IPS-11a (cell line): ENCODE data around the gene C1orf159.
"Not testable (repeated sequence)": the region's sequence is repeated elsewhere in the genome, so short reads cannot be mapped to it uniquely, and the experiment has no call there.

ENCODE experiments used
- H3K4me3 ChIP-seq: one replicate; pipeline ENCODE4 v1.5.1; 2013; ENCODE audit warnings: low read depth, low read length, control low read depth

C1orf159 gene

GRCh38 chr1:1067860-1068516 is 47.9 kb downstream of the C1orf159 start:
- peak overlapping the region; percentile 24 for H3K4me3 ChIP-seq

GRCh38 chr1:1067284-1067859 is 48.5 kb downstream of the C1orf159 start:
- H3K4me3 ChIP-seq, result no peak overlapping the region

DNA sequence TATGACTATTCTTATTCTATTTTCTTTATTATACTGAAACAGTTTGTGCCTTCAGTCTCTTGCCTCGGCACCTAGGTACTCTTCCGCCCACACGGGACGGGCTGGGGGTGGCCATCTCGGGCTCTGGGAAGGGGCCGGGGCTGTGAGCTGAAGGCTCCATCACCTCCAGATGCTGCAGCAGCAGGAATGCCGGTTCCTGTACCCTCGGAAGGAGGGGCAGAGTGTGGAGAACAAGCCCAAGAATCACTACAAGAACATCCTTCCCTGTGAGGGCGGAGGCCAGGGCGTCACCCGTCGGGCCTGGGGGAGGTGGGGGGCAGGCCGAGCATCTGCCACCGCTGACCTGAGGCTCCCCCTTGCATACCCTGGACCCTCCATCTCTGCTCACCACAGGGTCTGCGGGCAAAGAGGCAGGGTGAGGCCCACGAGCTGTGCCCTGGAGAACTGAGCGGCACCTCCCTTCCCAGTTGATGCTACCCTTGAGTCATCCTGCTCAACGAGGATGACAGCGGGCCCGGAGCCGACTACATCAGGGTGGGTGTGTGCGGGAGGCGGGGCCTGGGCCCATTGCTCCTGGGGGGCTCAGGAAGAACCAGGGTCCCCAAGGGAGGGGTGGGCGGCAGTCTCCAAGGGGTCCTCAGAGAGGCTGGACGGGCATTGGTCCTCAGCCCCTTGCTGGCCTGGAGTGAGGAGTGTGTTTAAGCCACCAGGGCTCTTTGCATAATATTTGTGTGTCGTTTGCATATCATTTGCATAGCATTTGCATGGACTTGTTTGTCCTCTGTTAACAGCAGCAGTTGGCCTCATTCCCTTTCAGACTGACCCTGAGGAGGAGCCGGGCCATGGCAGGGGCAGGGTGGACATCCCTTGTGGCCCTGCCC is 49.2 kb downstream of the C1orf159 start:
- H3K4me3 ChIP-seq, result no peak overlapping the region

DNA sequence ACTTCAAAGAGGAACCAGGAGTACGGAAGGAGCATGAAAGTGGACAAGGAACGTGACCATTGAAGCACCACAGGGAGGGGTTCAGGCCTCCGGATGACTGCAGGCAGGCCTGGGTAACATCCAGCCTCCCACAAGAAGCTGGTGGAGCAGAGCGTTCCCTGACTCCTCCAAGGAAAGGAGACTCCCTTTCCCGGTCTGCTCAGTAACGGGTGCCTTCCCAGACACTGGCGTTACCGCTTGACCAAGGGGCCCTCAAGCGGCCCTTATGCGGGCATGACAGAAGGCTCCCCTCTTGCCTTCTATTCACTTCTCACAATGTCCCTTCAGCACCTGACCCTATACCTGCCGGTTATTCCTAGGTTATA is 50.0 kb downstream of the C1orf159 start:
- not testable (repeated sequence) for H3K4me3 ChIP-seq

GRCh38 chr1:1065265-1065939 is 50.5 kb downstream of the C1orf159 start:
- no peak overlapping the region for H3K4me3 ChIP-seq

DNA sequence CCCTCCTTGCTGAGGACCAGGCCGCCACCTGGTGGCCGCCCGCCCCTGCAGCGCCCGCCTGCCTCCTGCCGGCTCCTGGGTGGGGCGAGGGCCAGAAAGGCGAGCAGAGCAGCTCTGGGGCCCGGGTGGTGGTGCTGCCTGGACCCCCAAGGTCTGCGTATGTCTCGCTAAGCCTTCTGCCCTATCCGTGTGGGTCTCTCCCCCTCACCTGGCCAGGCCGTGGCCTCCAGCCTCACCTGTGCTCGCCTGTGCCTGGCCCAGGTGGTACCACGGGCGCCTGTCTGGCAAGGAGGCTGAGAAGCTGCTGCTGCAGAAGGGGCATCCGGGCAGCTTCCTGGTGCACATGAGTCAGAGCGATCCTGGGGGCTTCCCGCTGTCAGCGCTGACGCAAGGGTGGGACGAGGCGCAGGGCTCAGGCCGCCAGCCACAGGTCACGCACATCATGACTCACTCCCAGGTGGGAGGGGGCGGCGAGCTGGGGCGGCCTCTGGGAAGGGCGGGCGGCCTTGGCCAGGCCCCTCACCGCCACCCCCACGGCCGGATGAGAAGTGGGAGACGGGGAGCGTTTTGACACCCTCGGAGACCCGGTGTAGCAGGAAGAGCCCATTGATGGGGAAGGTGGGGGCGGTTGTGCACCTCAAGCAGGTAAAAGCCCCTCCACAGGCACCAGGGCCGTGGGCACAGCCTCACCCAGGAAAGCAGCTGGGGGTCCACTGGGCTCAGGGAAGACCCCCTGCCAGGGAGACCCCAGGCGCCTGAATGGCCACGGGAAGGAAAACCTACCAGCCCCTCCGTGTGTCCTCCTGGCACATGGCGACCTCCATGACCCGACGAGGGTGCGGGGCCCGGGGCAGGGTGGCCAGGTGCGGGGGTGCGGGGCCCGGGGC is 51.7 kb downstream of the C1orf159 start:
- H3K4me3 ChIP-seq, result no peak overlapping the region

GRCh38 chr1:1063261-1063944 is 52.5 kb downstream of the C1orf159 start:
- H3K4me3 ChIP-seq, result no peak overlapping the region

DNA sequence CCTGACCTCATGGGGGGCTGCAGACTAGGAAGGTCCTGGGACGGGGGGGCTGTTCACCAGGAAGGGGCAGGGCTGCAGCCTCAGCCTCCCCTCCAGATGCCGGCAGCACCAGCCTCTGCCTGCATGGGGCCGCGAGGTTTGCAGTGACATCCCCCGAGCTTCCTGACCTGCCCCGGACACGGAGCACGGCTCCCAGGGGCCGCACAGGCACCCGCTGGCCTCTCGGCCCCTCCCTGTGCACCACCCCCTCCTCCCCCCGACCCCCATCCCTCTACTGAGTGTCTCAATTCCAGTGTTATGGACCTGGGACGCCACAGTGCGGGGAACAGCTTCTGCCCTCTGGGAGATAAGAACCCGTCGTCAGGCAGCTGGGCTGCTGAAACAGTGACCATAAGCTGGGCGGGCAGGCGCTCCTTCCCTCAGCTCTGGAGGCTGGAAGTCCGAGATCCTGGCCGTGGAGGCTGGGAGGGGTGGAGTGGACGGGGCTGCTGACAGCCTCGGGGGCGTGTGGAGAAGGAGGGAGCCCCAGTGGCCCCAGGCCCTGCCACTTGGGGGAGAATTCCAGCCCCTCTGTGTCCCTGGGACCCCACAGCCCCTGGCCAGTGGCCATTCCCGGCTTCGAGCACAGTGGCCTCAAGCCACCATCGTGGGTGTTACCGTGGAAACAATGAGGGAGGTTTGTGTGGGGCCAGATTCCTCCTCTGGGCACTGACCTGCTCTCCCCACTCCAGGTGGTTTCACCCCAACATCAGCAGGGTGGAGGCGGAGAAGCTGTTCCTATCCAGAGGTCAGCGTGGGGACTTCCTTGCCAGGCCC is 53.3 kb downstream of the C1orf159 start:
- no peak overlapping the region for H3K4me3 ChIP-seq

GRCh38 chr1:1061682-1062345 is 54.1 kb downstream of the C1orf159 start:
- no peak overlapping the region for H3K4me3 ChIP-seq

- H3K4me3 ChIP-seq, result no peak overlapping the region
Observed at GRCh38 chr1:1060281-1061000, 55.4 kb downstream of the C1orf159 start.

DNA sequence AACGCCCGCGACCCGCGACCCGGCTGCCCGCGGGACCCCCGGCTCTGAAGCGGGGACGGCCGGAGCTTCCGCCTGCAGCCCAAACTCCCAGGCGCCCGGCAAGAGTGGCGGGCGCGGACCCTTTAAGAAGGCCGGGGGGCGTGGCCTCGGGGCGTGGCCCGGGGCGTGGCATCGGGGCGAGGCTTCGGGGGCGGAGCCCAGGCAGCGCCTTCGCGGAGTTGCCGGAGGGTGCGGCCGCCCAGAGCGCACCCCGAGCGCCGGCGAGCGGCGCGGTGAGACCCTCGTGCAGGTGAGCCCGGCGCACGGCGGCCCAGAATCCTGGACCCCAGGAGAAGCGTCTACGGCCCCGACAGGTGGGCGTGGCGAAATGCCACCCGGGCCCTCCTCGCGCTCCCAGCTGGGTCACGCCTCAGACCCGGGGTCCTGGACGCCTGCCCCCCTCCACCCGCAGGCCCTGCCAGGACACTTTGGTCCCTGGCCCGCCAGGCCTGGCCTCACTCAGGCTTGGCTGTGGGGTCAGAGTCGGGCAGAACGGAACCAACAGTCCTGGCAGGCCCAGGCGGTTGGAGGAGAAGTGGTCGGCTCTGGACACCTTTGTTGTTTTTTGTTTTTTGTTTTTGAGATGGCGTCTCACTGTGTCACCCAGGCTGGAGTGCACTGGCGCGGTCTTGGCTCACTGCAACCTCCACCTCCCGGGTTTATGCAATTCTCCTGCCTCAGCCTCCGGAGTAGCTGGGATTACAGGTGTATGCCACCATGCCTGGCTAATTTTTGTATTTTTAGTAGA is 56.2 kb downstream of the C1orf159 start:
- peak overlapping the region; percentile 30 for H3K4me3 ChIP-seq

GRCh38 chr1:1058921-1059493 is 56.9 kb downstream of the C1orf159 start:
- H3K4me3 ChIP-seq, result peak overlapping the region; percentile 27

DNA sequence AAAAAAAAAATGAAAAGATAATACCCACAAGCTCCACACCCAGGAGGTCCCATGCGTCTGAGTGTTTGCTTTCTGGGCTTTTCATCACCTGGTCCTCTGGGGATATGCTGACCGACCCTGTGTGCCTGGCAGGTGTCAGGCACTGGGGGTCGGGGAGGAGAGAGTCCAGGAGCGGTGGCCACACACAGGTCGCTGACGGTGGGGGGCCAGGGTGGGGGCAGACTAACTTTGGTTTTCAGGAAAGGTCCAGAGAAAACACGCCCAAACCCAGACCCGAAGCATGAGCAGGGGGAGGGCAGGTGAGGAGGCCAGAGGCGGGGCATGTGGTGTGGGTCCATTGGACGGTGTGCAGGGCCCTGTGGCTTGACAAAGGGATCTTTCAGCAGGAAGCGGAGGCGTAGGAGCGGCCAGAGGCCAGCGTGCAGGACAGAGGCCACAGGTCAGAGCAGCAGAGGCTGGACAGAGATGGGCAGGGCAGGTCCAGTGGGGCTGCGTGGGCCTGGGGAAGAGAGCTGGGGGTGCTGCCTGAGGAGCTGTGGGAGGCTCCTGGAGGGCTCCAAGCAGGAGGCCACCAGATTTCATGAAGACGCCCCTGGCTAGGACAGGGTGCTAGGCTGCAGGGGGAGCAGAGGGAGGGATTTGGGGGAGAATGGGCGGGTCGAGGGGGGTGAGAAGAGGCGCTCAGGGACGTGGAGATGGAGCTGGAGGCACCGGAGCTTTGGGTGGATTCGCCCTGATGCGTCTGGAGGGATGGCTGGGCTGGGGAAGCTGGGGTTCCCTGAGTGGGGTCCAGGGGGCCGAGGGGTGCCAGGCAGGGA is 57.6 kb downstream of the C1orf159 start:
- no peak overlapping the region for H3K4me3 ChIP-seq

DNA sequence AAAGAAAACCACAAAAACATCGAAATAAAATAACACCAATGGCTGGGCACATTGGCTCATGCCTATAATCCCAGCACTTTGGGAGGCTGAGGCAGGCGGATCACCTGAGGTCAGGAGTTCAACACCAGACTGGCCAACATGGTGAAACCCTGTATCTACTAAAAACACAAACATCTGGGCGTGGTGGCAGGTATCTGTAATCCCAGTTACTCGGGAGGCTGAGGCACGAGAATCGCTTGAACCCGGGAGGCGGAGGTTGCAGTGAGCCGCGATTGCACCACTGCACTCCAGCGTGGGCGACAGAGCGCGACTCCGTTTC is 58.2 kb downstream of the C1orf159 start:
- H3K4me3 ChIP-seq, result not testable (repeated sequence)

DNA sequence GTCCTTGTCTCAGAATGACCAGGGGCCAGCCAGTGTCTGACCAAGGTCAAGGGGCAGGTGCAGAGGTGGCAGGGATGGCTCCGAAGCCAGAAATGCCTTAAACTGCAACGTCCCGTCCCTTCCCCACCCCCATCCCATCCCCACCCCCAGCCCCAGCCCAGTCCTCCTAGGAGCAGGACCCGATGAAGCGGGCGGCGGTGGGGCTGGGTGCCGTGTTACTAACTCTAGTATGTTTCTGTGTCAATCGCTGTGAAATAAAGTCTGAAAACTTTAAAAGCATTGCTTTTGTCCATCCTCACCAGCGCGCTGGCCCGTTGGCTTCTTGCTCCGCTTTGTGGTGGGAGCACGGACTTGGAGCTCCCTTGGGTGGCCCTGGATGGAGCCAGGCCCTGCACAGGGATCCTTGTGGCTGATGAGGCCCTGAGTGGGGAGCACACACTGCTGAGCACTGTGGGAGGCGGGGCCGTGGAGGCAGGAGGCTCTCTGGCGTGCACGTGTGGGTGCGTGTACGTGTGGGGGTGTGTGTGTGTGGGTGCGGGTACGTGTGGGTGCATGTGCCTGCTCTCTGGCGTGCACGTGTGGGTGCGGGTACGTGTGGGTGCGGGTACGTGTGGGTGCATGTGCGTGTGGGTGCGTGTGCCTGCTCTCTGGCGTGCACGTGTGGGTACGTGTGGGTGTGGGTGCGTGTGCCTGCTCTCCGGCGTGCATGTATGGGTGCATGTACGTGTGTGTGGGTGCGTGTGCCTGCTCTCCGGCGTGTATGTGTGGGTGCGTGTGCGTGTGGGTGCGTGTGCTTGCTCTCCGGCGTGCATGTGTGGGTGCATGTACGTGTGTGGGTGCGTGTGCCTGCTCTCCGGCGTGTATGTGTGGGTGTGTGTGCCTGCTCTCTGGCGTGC is 59.8 kb downstream of the C1orf159 start:
- H3K4me3 ChIP-seq, result no peak overlapping the region
